GM12872 (cell line): Measurements from ENCODE around the gene KIAA1328.

ENCODE experiments used
- CTCF ChIP-seq: IDR thresholded peaks from 3 replicates; pipeline ENCODE4 v1.5.1; 2011; ENCODE audit warnings: low read depth, mild to moderate bottlenecking, low read length, moderate library complexity; ENCODE audit not compliant: insufficient read depth

The KIAA1328 gene

GRCh38 chr18:36960038-36960437 is 131.1 kb downstream of the KIAA1328 start:
- TF ChIP-seq CTCF, result no peak

GRCh38 chr18:36963464-36963863 is 134.5 kb downstream of the KIAA1328 start:
- no peak for TF ChIP-seq CTCF

- no peak for TF ChIP-seq CTCF
Observed at GRCh38 chr18:36974686-36975085, 145.8 kb downstream of the KIAA1328 start.

- no peak for TF ChIP-seq CTCF
Observed at GRCh38 chr18:36977121-36977520, 148.2 kb downstream of the KIAA1328 start.

- no peak for TF ChIP-seq CTCF
Observed at GRCh38 chr18:36993068-36993467, 164.1 kb downstream of the KIAA1328 start.

- no peak for TF ChIP-seq CTCF
Observed at GRCh38 chr18:37006742-37007141, 177.8 kb downstream of the KIAA1328 start.

- TF ChIP-seq CTCF, result no peak
Observed at GRCh38 chr18:37012452-37012851, 183.5 kb downstream of the KIAA1328 start.

GRCh38 chr18:37019157-37019827 is 190.4 kb downstream of the KIAA1328 start:
- peak; percentile 24; the same call in 1 of the 3 replicates for TF ChIP-seq CTCF
